GM21526 (cell line): ENCODE measurements around the gene TP53I3.
"Not testable (repeated sequence)": the region's sequence is repeated elsewhere in the genome, so short reads cannot be mapped to it uniquely, and the experiment has no call there.

Experiments
- ATAC-seq: cut with Tn5 transposase; IDR thresholded peaks from one replicate; pipeline ENCODE4 v1.9.1; 2021; ENCODE audit warnings: moderate library complexity; ENCODE audit not compliant: unreplicated experiment, low FRiP score

TP53I3 gene

DNA sequence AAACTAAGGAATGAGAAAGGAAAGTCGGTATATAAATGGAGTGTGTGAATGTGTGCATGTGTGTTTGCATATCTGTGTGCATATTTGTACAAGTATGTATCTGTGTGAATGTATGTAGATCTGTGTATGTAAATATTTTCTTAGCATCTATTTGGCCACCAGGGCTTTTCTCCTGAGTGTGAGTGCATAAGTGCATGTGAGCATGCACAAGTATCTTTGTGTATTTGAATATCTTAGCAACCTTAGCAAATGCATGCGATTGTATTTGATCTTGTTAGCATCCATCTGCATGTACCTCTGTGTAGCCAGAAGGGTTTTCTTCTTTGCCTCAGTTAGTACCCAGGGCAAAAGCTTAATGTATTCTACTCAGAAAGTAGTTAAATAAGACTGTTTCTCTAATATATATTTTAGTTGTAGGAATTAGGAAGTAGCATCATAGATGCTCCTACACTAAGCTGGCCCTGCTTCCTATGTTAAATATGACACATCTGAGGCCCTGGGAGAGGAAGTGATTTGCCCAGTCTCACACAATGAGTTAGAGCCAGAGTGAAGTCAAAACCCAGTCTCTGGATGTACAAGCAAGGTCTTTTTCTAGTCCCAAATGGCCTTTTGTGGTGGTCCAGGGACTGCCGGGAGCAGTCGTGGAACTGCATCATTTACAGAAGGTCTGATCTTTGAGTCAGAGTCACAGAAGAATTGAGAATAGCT lies 25.9 kb downstream of the TP53I3 start:
- no peak for ATAC-seq

DNA sequence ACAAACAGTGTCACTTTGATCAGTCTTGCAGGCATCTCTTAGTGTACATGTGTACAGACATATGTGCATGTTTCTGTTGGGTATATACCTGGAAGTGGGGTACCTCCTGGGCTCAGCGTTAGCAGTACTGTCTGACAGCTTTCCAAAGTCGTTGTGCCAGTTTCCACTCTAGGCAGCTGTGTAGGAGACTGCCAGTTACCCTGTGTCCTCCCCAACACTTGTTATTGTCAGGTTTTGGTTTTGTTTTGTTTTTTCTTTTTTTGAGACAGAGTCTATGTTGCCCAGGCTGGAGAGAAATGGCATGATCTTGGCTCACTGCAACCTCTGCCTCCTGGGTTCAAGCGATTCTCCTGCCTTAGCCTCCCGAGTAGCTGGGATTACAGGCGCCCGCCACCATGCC lies 28.9 kb downstream of the TP53I3 start:
- no peak for ATAC-seq

DNA sequence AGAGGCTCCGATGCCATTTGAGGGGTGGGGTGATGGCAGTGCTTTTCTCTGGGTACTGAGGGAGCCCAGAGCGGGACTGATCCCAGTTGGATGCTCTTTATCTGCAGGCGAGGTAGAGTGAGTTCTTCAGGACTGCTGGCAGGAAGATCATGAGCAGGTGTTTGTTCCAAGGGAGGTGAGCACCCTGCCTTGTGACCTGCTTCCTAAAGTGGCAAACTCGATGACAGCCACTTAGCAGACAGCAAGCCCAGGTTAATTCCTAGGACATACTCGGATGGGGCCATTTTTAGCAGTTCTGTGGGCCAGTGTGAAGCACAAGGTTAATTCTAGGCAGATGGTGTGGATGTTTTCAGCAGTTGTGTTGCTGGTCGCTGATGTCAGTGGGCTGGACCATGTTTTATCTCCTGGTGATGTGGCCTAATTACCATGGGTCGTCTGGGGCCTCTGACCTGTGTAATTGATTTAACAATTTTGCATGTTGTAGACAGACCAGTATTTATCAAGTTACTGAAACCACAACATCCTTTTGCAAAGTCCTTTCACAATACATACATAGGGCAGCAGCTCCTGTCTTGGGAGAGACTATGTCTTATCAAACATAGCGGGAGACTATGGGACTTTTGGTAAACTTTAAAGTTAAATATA lies 30.1 kb downstream of the TP53I3 start:
- no peak for ATAC-seq

DNA sequence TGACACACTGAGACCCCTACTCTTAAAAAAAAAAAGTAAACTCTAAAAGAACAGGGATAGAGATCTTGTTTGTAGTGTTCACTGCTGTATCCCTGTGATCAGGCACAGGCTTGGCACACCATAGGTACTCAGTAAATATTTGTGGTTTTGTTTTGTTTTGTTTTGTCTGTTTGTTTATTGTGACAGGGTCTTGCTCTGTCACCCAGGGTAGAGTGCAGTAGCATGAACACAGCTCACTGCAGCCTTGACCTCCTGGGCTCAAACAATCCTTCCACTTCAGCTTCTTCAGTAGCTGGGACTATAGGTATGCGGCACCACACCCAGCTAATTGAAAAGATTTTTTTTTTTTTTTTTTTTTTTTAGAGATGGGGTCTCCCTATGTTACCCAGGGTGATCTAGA lies 31.7 kb downstream of the TP53I3 start:
- no peak for ATAC-seq

GRCh38 chr2:24051833-24052232 lies 32.8 kb downstream of the TP53I3 start:
- no peak for ATAC-seq

- ATAC-seq = no peak
Observed at GRCh38 chr2:24050041-24050979, 34.3 kb downstream of the TP53I3 start.

DNA sequence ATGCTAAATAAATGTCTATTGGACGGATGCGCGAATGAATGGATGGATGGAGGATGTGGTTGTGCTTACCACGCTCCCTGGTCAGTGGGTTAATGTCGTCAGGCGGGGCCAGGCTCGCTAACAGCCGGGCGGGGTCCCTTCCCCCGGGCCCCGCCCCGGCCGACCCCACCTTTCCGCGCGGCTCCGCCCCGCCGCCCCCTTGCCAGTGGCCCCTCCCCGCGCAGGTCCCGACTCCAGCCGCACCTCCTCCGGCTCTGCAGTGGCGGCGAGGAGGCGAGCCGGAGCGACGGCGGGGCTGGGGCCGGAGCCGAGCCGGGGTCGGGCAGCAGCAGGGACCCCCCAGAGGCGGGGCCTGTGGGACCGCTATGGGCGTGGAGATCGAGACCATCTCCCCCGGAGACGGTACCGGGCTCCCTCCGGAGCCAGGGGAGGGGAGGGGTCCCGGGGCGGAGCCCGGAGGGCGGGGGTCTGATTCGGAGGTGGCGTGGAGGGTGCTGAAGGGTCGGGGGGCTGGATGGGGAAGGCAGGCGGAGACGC lies 35.1 kb downstream of the TP53I3 start, which contains the start of gene FKBP1B:
FKBP1B (plus strand) TSS at position 257 of the 537 bp plus-strand sequence; CDS start at position 366, 109 bp downstream.
- no peak for ATAC-seq

DNA sequence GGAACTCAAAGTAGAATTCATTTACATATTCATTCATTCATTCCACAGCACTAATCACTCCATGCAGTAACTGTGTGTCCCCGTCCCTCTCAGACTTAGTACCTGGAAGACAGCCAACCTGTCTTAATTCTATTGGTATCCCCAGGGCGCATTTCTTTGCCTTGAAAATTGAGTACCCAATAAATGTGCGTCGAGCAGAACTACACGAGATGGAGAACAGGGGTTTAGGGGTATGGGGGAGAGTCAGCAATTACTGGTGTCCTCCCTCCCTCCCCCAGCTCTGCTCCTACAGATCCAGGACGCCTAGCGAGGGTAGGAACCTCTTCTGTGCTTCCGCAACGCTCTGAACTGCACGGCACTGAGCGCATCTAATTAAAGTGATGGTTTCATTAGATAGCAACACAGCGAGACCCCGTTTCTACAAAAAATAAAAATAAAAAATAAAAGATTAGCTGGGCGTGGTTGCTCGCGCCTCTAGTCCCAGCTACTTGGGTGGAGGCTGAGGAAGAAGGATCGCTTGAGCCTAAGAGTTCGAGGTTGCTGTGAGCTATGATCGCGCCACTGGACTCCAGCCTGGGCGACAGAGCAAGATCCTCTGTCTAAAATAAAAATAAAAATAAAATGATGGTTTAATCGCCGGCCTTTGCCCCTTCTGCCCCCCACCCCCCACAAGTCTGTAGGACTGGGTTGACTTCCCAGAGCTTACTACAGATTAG lies 35.7 kb downstream of the TP53I3 start:
- ATAC-seq = no peak

GRCh38 chr2:24047703-24048033 lies 37.0 kb downstream of the TP53I3 start:
- no peak for ATAC-seq

- peak; percentile 99 for ATAC-seq
Observed at GRCh38 chr2:24046930-24047702, 37.5 kb downstream of the TP53I3 start, which contains the start of gene WDCP. Gene WDCP (minus strand): TSS chr2:24047391. CDS start chr2:24039494, 7,897 bp downstream.

GRCh38 chr2:24046599-24046929 lies 38.1 kb downstream of the TP53I3 start:
- ATAC-seq = no peak

DNA sequence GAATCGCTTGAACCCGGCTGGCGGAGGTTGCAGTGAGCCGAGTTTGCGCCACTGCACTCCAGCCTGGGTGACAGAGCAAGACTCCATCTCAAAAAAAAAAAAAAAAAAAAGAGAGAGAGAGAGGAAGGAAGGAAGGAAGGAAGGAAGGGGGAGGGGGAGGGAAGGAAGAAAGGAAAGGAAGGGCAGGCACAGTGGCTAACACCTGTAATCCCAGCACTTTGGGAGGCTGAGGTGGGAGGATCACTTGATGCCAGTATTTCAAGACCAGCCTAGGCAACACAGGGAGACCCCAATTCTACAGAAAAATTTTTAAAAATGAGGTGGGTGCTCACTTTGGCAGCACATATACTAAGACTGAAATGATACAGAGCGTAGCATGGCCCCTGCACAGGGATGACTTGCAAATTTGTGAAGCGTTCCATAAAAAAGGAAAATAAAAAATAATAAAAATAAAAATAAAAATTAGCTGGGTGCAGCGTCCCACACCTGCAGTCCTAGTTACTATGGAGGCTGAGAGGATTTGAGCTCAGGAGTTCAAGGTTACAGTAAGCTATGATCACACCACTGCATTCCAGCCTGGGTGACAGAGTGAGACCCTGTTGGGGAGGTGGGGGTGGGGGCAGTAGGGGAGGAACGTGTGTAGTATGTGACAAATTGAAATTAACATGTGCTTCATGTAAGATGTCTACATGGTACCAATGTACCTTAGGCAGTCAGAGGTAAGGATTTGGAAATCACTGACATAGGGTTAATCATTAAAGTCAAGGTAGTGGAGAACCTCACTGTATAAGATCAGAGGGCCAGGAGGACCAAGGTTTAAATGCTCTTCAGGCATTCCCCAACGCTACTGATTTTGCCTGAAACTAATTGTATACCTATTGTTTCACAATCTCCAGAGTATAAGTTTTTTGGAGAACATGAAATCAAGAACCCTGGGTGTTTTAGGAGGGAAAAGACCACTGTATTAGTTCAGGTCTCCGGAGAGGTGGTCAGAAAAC lies 38.8 kb downstream of the TP53I3 start:
- ATAC-seq = no peak

- ATAC-seq = not testable (repeated sequence)
Observed at GRCh38 chr2:24043133-24043532, 41.5 kb downstream of the TP53I3 start.

- ATAC-seq = no peak
Observed at GRCh38 chr2:24040511-24040910, 44.1 kb downstream of the TP53I3 start.

DNA sequence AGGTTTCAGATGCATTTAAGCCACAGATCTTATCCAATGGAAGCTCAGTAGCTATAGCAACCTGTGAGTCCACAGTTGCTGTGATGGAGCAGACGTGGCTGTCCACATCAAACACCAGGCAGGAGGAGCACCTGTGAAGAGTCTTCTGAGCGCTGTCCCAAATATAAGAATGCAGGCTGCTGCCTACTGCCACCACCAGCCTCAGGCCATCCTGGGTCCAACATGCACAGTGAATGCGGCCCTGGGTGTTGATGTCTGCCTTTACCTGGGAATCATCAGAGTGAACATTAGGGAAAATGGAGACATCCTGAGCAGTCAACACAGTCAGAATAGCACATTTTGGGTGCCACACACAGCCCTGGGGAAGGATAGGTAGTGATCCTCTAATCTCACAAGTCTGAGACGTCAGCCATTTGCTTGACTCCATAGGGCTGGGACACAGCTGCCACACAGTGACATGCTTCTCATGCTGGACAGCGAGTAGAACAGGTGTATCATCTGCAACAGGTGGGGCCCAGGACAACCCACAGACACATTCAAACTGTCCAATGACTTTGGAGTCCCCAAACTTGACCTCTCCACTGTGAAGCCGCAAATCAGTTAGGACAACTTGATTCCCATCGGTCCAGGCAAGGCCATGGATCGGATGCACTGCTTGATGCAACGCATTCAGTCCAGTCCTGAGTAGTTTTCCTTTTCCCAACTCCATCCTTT lies 45.7 kb downstream of the TP53I3 start:
- ATAC-seq = no peak
